DOHH2 (cell line): ENCODE data around the gene CLEC12A.

Source experiments
- EZH2phosphoT487 ChIP-seq: fragments of 200-600 bp; sonication (generic); IDR thresholded peaks from 2 replicates; pipeline ENCODE4 v1.6.1; 2017; ENCODE audit warnings: borderline replicate concordance, mild to moderate bottlenecking, antibody characterized with exemption, low read length, moderate library complexity, mixed read lengths
- TF ChIP-seq, protein P1 (sequence below): fragments of 200-600 bp; sonication (generic); IDR thresholded peaks from one replicate; pipeline ENCODE4 v1.5.1; 2014; ENCODE audit warnings: antibody characterized with exemption, mild to moderate bottlenecking, low read depth, low read length; ENCODE audit not compliant: poor library complexity, severe bottlenecking

- TF ChIP-seq, protein P1, sequence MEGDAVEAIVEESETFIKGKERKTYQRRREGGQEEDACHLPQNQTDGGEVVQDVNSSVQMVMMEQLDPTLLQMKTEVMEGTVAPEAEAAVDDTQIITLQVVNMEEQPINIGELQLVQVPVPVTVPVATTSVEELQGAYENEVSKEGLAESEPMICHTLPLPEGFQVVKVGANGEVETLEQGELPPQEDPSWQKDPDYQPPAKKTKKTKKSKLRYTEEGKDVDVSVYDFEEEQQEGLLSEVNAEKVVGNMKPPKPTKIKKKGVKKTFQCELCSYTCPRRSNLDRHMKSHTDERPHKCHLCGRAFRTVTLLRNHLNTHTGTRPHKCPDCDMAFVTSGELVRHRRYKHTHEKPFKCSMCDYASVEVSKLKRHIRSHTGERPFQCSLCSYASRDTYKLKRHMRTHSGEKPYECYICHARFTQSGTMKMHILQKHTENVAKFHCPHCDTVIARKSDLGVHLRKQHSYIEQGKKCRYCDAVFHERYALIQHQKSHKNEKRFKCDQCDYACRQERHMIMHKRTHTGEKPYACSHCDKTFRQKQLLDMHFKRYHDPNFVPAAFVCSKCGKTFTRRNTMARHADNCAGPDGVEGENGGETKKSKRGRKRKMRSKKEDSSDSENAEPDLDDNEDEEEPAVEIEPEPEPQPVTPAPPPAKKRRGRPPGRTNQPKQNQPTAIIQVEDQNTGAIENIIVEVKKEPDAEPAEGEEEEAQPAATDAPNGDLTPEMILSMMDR: no peak
- TF ChIP-seq EZH2phosphoT487: no peak
Measured at GRCh38 chr12:9975614-9976013, 4.4 kb downstream of the CLEC12A start.
